ENCODE measurements around the gene ZNF410. TPM values are rescaled to one million over a fixed set of nuclear protein-coding genes. Genes with fewer than 3 reads are reported as not detected.
"Not testable (repeated sequence)": the region's sequence is repeated elsewhere in the genome, so short reads cannot be mapped to it uniquely, and the experiment has no call there.

The ZNF410 gene
- total RNA-seq, 1 donor from 2014 or later: 18.5 TPM

DNA sequence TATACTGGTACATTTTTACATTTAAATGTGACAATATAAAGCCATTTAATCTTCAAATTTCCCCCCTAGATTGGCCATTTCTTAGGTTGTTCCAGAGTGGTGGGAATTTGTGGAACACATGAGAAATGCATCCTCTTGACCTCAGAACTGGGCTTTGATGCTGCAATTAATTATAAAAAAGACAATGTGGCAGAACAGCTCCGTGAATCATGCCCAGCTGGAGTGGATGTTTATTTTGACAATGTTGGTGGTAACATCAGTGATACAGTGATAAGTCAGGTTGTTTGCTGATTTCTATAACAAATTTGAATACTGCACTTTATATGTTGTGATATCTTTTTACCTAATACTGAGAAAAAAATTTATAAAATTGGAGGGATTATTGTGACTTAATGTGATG lies 7.6 kb upstream of the ZNF410 start:
- no peak for ATAC-seq
- DNase-seq: no peak
- intact Hi-C loops (cut with micrococcal nuclease): no loop called here

DNA sequence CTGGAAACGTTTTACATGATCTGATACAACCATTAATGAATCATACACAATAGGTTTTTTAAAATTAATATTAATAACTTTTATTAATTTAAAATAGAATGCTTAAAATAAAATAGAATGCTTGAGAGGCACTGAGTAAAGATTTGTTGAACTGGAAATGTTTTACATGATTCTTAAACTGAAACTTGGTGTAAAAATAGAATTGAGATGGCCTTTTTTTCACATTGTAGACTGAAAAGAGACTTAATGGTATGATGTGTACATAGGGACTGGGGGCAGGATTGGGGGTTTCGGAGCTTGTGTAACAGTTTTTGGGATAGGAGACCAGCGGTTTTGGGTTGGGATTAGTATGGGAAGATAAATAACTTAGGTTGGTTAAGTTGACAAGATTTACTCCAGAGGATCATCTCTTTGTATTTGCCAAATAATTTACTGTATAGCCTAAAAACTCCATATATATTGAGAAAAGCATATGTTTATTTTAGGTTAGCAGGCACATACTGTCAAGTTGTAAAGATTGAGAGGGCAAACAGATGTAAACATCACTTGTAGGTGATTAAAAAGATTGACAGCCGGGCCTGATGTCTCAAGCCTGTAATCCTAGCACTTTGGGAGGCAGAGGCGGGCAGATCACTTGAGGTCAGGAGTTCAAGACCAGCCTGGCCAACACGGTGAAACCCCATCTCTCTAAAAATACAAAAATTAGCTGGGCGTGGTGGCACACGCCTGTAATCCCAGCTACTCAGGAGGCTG lies 2.0 kb upstream of the ZNF410 start:
- DNase-seq (no peak), ATAC-seq (no peak)
- intact Hi-C loops (cut with micrococcal nuclease): no loop called here

DNA sequence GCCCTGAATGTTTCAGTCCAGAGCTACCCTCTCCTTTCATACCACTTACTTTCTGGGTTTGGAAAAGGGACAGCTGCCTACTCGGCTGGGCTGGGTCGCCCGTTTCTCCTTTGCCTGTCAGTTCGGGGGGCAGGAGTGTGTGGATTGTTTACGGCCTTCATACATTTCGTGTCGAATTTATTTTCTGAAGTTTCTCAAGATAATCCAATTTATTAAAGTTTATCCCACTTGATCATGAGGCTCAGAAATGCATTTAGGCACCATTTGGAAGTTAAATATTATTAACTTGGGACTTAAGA lies 608 bp downstream of the ZNF410 start:
- DNase-seq (no peak), ATAC-seq (no peak)
- intact Hi-C loops (cut with micrococcal nuclease): no loop called here

DNA sequence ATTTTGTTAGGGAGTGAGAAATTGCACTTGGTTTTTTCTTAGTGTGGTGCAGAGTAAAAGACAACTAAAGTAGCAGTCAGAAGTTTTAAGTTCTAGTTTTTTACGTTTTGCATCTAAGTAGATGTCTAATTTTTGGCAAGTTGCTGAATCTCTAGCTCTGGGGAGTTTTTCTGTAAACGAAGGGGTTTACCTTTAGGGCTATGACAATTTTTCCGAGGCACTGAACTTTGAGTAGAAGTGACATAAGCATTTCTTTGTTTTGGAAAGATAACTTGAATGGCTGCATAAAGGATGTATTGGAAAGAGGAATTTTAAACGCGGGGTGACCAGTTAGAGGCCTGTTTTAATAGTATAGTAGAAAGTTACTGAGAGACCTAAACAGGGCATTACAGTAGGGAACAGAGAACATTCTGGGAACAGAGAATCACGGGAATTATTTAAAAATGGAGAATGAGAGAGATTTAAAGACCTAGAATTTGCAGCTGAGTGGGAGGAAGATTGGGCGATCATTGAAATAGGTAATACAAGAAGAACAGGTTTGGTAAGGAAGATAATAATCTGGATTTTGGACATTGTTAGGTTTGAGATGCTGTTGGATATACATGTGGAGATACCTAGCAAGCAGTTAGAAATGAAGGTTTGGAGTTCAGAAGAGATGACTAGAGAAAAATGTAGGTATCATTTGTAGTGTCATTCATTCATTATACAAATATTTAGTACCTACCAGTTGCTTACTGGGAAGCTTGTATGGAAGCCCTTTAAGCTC lies 1.2 kb downstream of the ZNF410 start:
- DNase-seq: no peak
- intact Hi-C loops (cut with micrococcal nuclease): no loop called here
- ATAC-seq: no peak

DNA sequence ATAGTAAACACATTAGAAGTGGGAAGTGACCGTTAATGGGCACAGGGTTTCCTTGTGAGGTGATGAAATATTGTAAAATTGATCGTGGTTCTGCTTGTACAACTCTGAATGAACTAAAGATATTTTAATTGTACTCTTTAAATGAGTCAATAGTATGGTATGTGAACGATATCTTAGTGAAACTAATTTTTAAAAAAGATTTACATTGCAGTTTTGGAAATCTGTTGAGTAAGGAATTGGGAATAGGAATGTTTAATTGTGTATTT lies 1.7 kb downstream of the ZNF410 start:
- DNase-seq: no peak
- ATAC-seq: no peak
- intact Hi-C loops (cut with micrococcal nuclease): no loop called here

DNA sequence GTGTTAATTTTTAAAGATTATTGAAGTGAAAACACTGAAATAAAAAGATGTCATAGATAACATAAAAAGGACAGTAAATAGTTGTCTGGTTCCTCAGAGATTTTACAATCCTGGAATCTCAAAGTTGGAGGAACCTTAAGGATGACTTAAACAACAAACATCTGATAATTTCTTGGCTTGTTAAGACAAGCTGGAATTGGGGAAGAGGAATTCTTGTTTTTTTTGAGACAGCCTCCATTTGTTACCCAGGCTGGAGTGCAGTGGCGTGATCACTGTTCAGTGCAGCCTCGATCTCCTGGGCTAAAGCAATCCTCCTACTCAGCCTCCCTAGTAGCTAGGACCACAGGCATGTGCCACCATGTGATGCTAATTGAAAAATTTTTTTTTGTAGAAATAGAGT lies 2.3 kb downstream of the ZNF410 start:
- DNase-seq: no peak
- no peak for ATAC-seq
- intact Hi-C loops (cut with micrococcal nuclease): no loop called here

DNA sequence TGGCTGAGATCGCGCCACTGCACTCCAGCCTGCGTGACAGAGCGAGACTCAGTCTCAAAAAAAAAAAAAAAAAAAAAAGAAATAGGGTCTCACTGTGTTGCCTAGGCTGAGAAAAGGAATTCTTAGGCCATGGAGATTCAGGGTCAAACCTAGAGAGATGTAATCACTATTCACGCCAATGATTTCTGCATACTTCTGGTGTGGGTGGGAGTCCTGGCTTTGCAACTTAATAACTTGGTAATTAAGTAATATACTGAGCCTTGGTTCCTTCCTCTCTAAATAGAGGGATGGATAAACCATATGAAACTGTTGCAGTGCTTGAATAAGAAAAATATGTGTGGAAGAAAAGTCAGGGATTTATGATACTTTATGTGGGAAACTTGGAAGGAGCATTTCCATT lies 2.7 kb downstream of the ZNF410 start:
- DNase-seq (no peak), ATAC-seq (no peak)
- intact Hi-C loops (cut with micrococcal nuclease): no loop called here

DNA sequence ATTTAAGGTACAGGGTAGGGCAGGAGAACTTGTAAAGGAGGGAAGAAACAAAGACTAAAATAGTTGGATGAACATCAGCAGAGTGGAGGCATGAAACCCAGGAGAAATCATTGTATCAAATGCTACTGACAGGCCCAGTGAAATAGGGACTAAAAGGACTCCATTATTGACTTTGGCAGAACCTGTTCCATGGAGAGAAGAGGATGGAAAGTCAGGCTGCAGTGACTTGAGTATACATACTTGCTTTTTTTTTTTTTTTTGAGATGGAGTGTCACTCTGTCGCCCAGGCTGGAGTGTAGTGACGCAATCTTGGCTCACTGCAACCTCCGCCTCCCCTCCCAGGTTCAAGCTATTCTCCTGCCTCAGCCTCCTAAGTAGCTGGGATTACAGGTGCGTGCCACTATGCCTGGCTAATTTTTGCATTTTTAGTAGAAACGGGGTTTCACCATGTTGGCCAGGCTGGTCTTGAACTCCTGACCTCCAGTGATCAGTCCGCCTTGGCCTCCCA lies 7.6 kb downstream of the ZNF410 start:
- ATAC-seq; intact Hi-C loops (cut with micrococcal nuclease); DNase-seq: not testable (repeated sequence)

DNA sequence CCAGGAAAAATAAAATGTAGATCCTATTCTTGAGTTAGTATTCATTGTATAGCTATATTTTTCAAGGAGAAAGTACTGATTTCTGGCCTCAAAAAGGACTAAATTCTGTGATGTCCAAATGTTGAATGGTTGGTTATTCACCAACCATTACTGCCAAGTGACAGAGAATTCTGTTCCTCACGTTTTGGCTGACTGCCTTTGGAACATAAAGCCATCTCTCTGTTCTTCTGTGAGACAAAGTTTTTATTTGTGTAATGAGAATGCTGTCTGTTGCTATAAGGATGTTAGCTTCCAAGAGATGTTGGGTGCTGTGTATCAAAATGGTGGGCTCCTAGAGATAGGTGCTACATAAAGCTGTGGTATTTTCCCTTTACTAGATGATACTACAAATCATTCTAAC lies 9.3 kb downstream of the ZNF410 start:
- DNase-seq (no peak), ATAC-seq (no peak)
- intact Hi-C loops (cut with micrococcal nuclease): no loop called here

DNA sequence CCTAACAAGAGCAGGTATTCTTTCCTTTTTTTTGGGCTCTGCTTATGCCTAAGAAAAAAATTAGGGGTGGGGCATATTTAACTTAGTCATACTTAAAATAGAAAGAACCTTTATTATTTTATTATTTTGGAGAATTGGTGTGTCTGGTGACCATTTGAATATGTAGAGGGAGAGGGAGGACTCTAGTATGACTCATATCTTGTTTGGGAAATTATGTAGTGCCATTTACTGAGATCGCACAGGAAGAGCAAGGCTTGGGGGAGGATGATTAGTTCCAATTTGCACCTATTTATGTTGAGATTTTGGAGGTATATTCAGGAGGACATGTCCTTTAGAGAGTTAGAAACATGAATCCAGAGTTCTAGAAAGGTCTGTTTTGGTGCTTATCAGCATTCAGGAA lies 9.9 kb downstream of the ZNF410 start:
- intact Hi-C loops (cut with micrococcal nuclease): no loop called here

DNA sequence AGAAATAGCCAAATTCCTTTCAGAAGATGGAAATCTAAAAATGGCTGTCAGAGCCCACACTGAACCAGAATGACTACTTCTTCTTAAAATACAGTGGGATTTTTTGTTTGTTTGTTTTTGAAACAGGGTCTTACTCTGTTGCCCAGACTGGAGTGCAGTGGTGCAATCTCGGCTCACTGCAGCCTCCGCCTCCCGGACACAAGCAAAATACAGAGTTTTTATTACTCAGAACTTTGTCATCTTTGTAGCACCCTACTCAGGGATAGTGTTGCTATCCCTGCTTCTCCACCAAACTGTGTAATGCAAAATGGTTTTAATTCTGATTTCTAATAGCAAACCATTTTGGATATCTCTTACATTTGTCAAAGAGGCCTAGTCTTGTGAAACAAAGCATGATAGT lies 16.4 kb downstream of the ZNF410 start:
- no peak for DNase-seq
- intact Hi-C loops (cut with micrococcal nuclease): no loop called here
- no peak for ATAC-seq

More for the DNA sequence above, 9.9 kb downstream of the ZNF410 start:
- no peak for DNase-seq
- no peak for ATAC-seq

DNA sequence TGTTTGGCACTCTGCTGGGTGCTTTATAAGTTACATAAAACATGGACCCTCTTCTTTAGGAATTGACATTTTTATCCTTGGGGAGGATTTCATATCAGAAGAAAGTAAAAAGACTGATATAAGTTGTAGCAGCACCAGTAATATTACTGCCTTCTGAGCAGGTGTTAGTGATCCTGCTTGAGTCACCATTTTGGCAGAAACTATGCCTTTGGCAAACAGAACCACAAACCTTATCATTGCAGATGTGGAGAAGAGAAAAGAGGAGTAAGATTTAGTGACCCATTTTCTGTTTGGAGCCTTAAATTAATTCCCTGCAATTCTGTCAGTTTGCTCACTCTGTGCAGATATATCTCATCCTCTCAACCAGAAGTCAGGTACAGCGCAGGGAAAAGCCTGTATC lies 23.0 kb downstream of the ZNF410 start:
- ATAC-seq (peak; percentile 37), DNase-seq (no peak)
- intact Hi-C loops (cut with micrococcal nuclease): no loop called here

DNA sequence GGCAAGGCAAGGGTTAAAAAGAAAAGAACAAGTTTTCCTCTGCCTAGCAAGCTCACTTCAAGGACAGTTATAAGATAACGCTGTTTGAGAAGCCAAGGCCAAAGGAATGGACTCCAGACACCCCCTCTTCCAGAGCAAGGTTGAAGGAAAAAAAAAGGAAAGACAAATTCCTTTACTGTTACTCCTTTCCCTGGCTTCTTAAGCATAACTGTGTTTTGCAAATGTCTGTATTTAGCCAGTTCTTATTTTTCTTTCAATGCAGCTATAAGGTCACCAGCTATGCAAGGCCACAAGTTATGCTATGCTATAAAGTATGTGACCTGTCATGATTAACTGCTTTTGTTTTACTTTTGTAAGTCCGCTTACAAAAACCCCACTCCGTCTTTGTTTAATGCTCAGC lies 26.6 kb downstream of the ZNF410 start:
- no peak for DNase-seq
- no peak for ATAC-seq
- intact Hi-C loops (cut with micrococcal nuclease): no loop called here

DNA sequence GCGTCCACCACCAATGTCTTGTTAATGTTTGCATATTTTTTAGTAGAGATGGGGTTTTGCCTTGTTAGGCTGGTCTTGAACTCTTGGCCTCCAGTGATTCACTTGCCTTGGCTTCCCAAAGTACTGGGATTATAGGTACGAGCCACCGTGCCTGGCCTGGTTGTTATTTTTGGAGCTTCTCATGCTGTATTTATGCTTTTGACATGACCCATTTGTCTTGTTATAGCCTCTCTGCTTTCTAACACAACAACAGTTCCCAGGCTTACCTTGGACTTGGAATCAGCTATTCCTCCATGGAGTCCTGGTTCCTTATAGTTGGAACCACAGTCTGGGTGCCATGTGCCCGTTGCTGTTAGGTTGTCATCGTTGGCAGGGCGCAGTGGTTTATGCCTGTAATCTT lies 29.7 kb downstream of the ZNF410 start:
- intact Hi-C loops (cut with micrococcal nuclease): no loop called here
- DNase-seq (no peak), ATAC-seq (no peak)

DNA sequence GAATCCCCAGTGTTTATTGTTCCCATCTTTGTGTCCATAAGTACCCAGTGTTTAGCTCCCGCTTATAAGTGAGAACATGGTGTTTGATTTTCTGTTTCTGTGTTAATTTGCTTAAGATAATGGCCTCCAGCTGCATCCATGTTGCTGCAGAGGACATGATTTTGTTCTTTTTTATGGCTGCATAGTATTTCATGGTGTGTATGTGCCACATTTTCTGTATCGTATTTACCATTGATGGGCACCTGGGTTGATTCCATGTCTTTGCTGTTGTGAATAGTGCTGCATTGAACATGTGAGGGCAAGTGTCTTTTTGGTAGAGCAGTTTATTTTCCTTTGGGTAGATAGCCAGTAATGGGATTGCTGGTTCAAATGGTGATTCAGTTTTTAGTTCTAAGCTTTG lies 32.8 kb downstream of the ZNF410 start:
- ATAC-seq; DNase-seq; intact Hi-C loops (cut with micrococcal nuclease): not testable (repeated sequence)

DNA sequence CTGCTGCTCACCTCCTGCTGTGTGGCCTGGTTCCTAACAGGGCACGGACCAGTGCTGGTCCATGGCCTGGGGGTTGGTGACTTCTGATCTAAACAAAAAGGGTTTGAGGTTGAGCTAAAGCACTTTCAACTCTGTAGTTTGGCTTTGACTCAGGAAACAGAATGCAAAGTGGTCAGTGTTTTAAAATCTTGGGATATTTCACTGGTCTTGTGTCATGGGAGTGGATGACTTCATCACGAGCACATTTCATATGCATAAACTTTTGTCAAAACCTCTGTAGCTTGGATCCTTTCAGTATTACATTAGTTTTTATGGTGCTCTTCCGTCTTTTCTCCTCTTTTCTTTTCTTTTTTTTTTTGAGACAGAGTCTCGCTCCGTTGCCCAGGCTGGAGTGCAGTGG lies 37.7 kb downstream of the ZNF410 start:
- ATAC-seq (no peak), DNase-seq (no peak)
- intact Hi-C loops (cut with micrococcal nuclease): no loop called here

DNA sequence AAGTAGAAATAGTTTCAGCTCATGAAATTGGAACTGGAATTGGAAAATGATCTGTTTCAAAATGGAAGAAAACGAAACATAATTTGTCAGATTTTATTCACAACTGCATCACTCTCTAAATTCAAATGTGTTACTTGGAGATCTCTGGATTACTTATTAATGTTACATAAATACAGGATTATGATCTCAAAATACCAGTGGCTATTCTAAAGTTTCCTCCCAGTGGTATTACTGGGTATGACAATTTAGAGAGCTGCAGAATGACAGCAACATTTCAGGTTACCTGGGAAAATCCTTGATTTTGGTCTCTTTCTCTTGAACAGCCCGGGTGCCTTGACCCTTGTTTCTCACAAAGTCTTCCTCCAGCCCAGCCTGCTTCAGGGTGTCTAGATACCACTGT lies 49.0 kb downstream of the ZNF410 start:
- no peak for ATAC-seq
- intact Hi-C loops (cut with micrococcal nuclease): no loop called here

DNA sequence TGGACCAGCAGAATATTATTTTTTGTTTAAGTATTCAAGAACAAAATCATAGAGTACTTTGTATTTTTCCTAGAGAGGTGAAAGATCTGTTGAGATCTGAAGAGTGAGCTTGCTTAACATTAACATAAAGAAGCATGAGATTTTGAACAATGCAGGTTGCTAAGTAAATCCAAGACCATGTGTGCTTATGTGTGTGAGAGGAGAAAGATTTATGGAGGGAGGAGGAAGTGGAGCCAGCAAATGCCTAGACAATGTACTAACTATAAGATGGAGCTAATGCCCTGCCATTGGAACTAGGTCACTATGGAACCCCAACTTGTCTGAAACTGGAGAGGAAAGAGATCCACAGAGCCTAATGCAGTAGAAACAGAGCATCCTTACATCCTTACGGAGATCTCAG lies 49.9 kb downstream of the ZNF410 start:
- intact Hi-C loops (cut with micrococcal nuclease): no loop called here
- DNase-seq (no peak), ATAC-seq (no peak)

More for the DNA sequence above, 49.0 kb downstream of the ZNF410 start:
- no peak for DNase-seq

DNA sequence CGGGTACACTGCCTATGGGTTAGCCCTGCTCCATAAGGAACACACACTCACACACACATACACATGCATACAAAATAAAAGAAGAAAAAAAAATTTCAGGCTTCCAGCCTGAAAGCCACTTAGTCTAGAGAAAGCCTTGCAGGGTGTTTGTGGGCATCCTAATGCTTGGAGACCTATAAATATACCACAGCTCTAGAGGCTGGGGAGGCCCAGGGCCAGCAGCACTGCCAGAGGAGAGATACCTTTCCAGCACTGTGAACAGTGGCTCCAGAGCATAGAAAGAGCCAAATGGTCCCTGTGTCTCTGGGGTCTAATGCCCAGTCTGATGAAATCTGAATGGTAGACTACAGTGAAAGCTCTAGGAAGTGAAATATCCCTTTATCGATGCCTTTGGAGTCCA lies 50.4 kb downstream of the ZNF410 start:
- intact Hi-C loops (cut with micrococcal nuclease): no loop called here
- DNase-seq (no peak), ATAC-seq (peak; percentile 58)

DNA sequence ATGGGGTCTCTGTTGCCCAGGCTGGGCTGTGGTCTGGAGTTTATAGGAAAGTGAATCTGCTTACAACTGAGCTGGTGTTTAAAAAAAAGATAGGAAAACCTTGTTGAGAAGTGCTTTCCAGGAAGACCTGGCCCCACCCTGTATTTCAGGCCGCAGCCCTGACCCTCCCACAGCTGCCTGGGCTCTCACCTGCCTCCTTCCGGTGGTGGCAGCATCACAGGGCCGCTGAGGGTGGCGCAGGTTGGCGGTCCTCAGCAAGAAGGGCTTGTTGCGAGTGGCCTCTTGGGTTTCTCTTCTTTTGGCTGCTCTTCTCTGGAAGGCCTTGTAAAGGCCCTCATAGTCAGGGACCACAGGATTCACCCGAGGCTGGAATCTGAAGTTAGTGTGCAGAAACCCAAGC lies 55.5 kb downstream of the ZNF410 start:
- intact Hi-C loops (cut with micrococcal nuclease): no loop called here
- ATAC-seq: no peak
- no peak for DNase-seq

DNA sequence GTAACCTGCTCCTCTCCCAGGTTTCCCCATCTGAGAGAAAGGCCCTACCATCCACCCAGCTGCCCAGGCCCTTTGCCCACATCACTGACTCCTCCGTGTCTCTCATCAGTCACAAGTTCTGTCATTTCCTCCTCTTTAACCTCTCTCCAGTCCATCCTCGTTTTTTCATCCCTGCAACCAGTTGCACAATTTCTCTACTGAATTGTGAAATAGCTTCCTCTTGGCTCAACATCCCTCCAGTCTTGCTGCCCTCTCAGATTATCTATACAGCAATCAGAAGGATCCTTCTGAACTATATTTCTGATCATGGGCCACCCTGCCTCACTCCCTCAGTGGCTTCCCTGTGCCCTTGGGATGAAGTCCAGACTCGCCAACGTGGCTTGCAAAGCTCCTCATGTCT lies 56.4 kb downstream of the ZNF410 start:
- ATAC-seq: peak; percentile 73
- intact Hi-C loops (cut with micrococcal nuclease): no loop called here
- DNase-seq: no peak
